ENCODE data around the gene ATP6AP1. TPM values are rescaled to one million over a fixed set of nuclear protein-coding genes. Genes with fewer than 3 reads are reported as not detected.

ATP6AP1 gene
- total RNA-seq, 1 experiment from 2014 or later, result 221 TPM

GRCh38 chrX:154478728-154479622 is 50.5 kb downstream of the ATP6AP1 start, which contains the start of gene LAGE3:
LAGE3 (minus strand) TSS chrX:154479281; CDS start chrX:154478915, 366 bp downstream.
- H3K27me3 ChIP-seq (ENCODE audit: control insufficient read depth, insufficient read depth, low read length), result no peaks in the 10 kb centered on the region
- POLR2A ChIA-PET, result no interaction called here
- peak within 1 kb of the TSS; percentile 86 for H3K27ac ChIP-seq (ENCODE audit: low read length)
- 0 out of 4 replicates have a peak, but pooled peaks of 1 of the 2 experiments have one; percentile 22 for TF ChIP-seq REST (IDR thresholded peaks at IDR 0.05; ENCODE audit: insufficient read depth in 1 of 2, low read depth in 2 of 2, low read length in 1 of 2)
- TF ChIP-seq POLR2AphosphoS5 (IDR thresholded peaks at IDR 0.05; ENCODE audit: low read depth, low read length), result peak; percentile 84
- TF ChIP-seq CTCF (IDR thresholded peaks at IDR 0.05), result no peak
- TF ChIP-seq TCF7L2 (IDR thresholded peaks at IDR 0.05; ENCODE audit: low read depth, low read length), result peak; percentile 93
- TF ChIP-seq SIN3A (IDR thresholded peaks at IDR 0.05; ENCODE audit: borderline replicate concordance, insufficient read depth, low read depth, low read length), result no peak; the same call in 1 of the 2 replicates
- peak within 1 kb of the TSS; percentile 65 to 70 for H3K4me3 ChIP-seq (ENCODE audit: low read depth in 2 of 2, low read length in 2 of 2)
- in situ Hi-C loops (cut with HindIII; ENCODE audit: low pct_unique_long_range_greater_than_20kb, low sequenced_read_pairs), result no loop called here
- no TSS peak for BruUV-seq (replicated peaks)
- intact Hi-C loops (cut with micrococcal nuclease; ENCODE audit: unreplicated experiment), result no loop called here
- ATAC-seq (peak; percentile 93), DNase-seq (ENCODE audit: low read depth, low spot score) (peak; percentile 61)
- H3K9me3 ChIP-seq (ENCODE audit: control insufficient read depth, insufficient read depth, low read depth, low read length), result no peaks in the 10 kb centered on the region
- H3K36me3 ChIP-seq (ENCODE audit: control insufficient read depth, insufficient read depth, low read length), result no peaks in the 10 kb centered on the region
- CTCF ChIA-PET, result interaction anchor here (0.6 to 1.1 kb wide), 2 partner anchors 106 to 538 kb away, joined by 3 to 6 read pairs; no protein-coding TSS in a partner anchor
- peaks cover 20% of the 10 kb centered on the region for H3K4me1 ChIP-seq (ENCODE audit: control insufficient read depth, insufficient read depth, low read length)

DNA sequence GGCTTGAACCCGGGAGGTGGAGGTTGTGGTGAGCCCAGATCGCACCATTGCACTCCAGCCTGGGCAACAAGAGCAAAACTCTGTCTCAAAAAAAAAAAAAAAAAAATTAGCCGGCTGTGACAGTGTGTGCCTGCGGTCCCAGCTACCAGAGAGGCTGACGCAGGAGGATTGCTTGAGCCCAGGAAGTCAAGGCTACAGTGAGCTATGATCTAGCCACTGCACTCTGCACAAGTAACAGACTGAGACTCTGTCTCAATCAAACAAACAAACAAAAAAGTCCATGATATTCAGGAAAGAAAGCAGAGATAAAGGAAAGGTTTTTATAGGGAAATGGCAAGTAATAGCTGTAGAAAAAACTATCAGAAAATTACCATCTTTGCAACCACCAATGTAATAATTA is 52.7 kb downstream of the ATP6AP1 start:
- DNase-seq (ENCODE audit: low read depth, low spot score) (no peak), ATAC-seq (no peak)
- BruUV-seq (replicated peaks), result no TSS peak
- Histone ChIP-seq H3K36me3 (ENCODE audit: control insufficient read depth, insufficient read depth, low read length) (no peaks in the 10 kb centered on the region), H3K27me3 (ENCODE audit: control insufficient read depth, insufficient read depth, low read length) (no peaks in the 10 kb centered on the region), H3K4me1 (ENCODE audit: control insufficient read depth, insufficient read depth, low read length) (peaks cover 31% of the 10 kb centered on the region), H3K27ac (ENCODE audit: low read length) (no peak overlapping the region), H3K4me3 (ENCODE audit: low read depth in 2 of 2, low read length in 2 of 2) (no peak overlapping the region), H3K9me3 (ENCODE audit: control insufficient read depth, insufficient read depth, low read depth, low read length) (no peaks in the 10 kb centered on the region)
- TF ChIP-seq POLR2AphosphoS5 (IDR thresholded peaks at IDR 0.05; ENCODE audit: low read depth, low read length) (no peak), TCF7L2 (IDR thresholded peaks at IDR 0.05; ENCODE audit: low read depth, low read length) (no peak), SIN3A (IDR thresholded peaks at IDR 0.05; ENCODE audit: borderline replicate concordance, insufficient read depth, low read depth, low read length) (no peak), CTCF (IDR thresholded peaks at IDR 0.05) (no peak), REST (IDR thresholded peaks at IDR 0.05; ENCODE audit: insufficient read depth in 1 of 2, low read depth in 2 of 2, low read length in 1 of 2) (no peak)
- ChIA-PET CTCF (interaction anchor here (1.3 kb wide), 1 partner anchor 108 kb away, joined by 12 read pairs; no protein-coding TSS in a partner anchor), POLR2A (interaction anchor here (0.7 kb wide), 1 partner anchor 8 kb away, joined by 5 read pairs; no protein-coding TSS in a partner anchor)
- in situ Hi-C loops (cut with HindIII; ENCODE audit: low pct_unique_long_range_greater_than_20kb, low sequenced_read_pairs), result no loop called here
- intact Hi-C loops (cut with micrococcal nuclease; ENCODE audit: unreplicated experiment), result no loop called here
